Measurements from ENCODE around the gene AK5.

The AK5 gene

DNA sequence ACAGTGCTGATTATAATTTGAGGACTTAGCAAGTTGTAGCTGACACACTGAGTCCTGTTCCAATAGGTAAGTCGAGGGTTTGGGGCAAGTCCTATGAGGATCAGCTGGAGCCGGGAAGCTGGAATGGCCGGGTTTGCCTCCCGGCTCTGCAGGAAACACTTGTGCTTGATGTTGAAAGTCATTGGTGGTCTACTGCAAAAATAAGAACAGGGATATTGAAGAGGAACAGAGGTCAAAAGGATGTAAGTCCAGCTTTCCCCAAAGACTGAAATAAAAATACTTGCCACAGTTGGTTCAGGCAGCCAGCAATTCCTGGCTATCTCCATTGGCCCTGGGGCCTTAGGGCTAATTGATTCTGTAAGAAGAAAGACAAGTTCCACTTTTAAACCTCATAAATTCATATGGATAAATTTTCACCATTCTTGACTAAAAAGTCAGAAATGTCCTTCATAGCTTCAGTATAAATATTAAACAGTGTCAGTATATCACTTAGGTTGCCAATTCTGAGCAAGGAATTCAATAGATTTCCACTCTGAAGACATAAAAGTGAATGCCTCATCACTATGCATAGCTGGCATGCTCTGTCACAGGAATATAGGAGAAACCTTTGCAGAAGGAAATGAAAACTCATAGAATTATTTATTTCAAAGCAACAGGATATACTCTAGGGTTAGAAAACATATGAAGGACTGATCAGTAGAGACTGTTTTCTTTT lies 165.2 kb downstream of the AK5 start:
- TF ChIP-seq, protein P1, sequence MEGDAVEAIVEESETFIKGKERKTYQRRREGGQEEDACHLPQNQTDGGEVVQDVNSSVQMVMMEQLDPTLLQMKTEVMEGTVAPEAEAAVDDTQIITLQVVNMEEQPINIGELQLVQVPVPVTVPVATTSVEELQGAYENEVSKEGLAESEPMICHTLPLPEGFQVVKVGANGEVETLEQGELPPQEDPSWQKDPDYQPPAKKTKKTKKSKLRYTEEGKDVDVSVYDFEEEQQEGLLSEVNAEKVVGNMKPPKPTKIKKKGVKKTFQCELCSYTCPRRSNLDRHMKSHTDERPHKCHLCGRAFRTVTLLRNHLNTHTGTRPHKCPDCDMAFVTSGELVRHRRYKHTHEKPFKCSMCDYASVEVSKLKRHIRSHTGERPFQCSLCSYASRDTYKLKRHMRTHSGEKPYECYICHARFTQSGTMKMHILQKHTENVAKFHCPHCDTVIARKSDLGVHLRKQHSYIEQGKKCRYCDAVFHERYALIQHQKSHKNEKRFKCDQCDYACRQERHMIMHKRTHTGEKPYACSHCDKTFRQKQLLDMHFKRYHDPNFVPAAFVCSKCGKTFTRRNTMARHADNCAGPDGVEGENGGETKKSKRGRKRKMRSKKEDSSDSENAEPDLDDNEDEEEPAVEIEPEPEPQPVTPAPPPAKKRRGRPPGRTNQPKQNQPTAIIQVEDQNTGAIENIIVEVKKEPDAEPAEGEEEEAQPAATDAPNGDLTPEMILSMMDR (IDR thresholded peaks at IDR 0.05; ENCODE audit: low read depth, low read length, missing control alignments) = no peak
- H3K4me3 ChIP-seq (ENCODE audit: low read depth, low read length) = no peak overlapping the region
- DNase-seq (ENCODE audit: low read depth) = no peak
- in situ Hi-C loops (cut with HindIII; ENCODE audit: low sequenced_read_pairs) = no loop called here

DNA sequence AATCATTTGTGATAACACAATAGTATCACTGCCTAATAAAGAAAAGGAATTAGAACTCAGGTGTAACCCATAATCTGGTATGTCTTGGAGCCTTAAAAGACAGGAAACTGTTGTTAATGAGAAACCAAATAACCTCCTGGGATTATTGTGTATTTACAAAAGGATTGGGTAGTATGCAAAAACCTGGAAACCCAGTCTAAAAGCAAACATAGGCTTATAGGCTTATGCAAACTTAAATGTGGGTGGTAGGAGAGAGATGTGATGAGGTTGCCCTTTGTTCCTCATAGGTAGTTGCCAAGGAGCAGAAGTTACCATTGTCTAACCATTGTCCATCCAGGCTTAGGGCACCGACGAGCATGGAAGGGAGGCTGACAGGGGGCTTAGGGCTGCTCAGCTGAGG lies 165.8 kb downstream of the AK5 start:
- in situ Hi-C loops (cut with HindIII; ENCODE audit: low sequenced_read_pairs) = no loop called here
- TF ChIP-seq, protein P1 (IDR thresholded peaks at IDR 0.05; ENCODE audit: low read depth, low read length, missing control alignments) = no peak
- H3K4me3 ChIP-seq (ENCODE audit: low read depth, low read length) = no peak overlapping the region
- no peak for DNase-seq (ENCODE audit: low read depth)

DNA sequence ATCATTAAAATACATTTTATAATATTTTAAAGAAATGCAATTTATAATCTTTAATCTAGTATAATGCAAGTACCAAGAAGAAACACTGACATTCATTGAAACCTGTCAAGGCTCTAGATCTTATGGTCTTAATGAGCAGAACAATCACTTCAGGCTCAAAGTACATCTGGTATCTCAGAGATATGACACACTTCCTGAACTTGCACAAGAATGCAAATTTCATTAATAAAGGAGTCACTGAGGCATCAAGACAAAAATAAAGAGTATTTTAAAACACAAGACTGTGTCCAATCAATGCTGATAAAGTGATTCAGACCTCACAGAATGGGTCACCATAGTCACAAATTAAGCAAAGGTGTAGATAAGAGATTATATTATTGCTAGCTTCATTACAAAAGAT lies 178.1 kb downstream of the AK5 start:
- in situ Hi-C loops (cut with HindIII; ENCODE audit: low sequenced_read_pairs) = no loop called here
- DNase-seq (ENCODE audit: low read depth) = no peak
- TF ChIP-seq, protein P1 (IDR thresholded peaks at IDR 0.05; ENCODE audit: low read depth, low read length, missing control alignments) = no peak
- H3K4me3 ChIP-seq (ENCODE audit: low read depth, low read length) = no peak overlapping the region

DNA sequence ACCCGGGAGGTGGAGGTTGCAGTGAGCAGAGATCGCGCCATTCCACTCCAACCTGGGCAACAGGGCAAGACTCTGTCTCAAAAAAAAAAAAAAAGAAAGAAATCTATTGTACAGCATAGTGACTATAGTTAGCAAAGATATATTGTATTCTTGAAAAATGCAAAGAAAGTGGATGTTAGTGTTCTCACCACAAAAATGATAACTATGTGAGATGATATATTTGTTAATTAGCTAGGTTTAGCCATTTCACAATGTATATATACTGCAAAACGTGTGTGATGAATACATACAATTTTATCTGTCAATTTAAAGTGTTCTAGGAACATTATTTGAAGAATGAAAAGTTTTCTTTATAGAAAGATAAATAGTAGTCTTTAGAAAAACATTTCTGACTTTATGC lies 179.9 kb downstream of the AK5 start:
- in situ Hi-C loops (cut with HindIII; ENCODE audit: low sequenced_read_pairs) = no loop called here
- DNase-seq (ENCODE audit: low read depth) = no peak
- TF ChIP-seq, protein P1 (IDR thresholded peaks at IDR 0.05; ENCODE audit: low read depth, low read length, missing control alignments) = no peak
- no peak overlapping the region for H3K4me3 ChIP-seq (ENCODE audit: low read depth, low read length)

DNA sequence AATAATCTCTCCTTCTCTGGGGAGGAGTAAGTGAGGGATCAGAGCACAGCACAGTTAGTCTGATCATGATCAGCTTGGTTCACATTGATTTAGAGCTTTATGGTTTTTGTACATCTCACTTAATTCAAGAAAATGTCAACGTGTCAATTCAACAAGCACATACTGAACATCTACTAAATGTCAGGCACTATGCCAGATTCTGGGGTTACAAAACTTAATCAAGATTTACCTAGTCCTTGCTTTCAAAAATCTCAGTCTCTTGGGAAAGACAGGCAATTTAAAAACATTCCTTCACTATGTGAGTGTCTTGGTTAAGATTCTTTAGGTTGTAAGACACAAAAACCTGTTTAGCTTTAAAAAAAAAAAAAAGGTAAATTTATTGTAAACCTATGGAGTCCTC lies 181.4 kb downstream of the AK5 start:
- no peak overlapping the region for H3K4me3 ChIP-seq (ENCODE audit: low read depth, low read length)
- no peak for DNase-seq (ENCODE audit: low read depth)
- TF ChIP-seq, protein P1 (IDR thresholded peaks at IDR 0.05; ENCODE audit: low read depth, low read length, missing control alignments) = no peak
- in situ Hi-C loops (cut with HindIII; ENCODE audit: low sequenced_read_pairs) = no loop called here

DNA sequence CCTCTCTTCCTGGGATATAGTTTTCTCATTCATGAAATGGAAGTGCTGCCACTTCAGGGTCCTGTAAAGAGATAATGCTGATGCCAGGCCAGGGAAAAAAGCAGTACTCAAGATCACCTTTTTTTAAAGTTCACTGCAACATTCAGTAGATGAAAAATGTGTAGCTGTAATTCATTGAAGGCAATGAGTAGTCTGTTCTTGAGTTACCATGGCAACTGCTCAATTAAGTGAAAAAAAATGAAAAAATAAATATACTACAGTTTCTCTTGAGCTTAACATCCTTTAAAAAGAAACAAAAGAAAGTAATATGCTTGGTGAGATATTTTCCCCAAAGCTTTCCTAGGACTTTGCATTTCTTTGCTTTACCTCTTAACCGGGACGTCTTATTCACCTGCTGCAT lies 183.3 kb downstream of the AK5 start:
- in situ Hi-C loops (cut with HindIII; ENCODE audit: low sequenced_read_pairs) = no loop called here
- no peak for DNase-seq (ENCODE audit: low read depth)
- TF ChIP-seq, protein P1 (IDR thresholded peaks at IDR 0.05; ENCODE audit: low read depth, low read length, missing control alignments) = no peak
- no peak overlapping the region for H3K4me3 ChIP-seq (ENCODE audit: low read depth, low read length)
